Measurements from ENCODE around the gene NFATC2IP. TPM values are rescaled to one million over a fixed set of nuclear protein-coding genes. Genes with fewer than 3 reads are reported as not detected.
"Not testable (repeated sequence)": the region's sequence is repeated elsewhere in the genome, so short reads cannot be mapped to it uniquely, and the experiment has no call there.

NFATC2IP gene
- total RNA-seq, 5 donors from 2014 or later (not counting 1 experiment from before 2014, with no cell fraction given) = 78.5 to 111 (median 100) TPM

DNA sequence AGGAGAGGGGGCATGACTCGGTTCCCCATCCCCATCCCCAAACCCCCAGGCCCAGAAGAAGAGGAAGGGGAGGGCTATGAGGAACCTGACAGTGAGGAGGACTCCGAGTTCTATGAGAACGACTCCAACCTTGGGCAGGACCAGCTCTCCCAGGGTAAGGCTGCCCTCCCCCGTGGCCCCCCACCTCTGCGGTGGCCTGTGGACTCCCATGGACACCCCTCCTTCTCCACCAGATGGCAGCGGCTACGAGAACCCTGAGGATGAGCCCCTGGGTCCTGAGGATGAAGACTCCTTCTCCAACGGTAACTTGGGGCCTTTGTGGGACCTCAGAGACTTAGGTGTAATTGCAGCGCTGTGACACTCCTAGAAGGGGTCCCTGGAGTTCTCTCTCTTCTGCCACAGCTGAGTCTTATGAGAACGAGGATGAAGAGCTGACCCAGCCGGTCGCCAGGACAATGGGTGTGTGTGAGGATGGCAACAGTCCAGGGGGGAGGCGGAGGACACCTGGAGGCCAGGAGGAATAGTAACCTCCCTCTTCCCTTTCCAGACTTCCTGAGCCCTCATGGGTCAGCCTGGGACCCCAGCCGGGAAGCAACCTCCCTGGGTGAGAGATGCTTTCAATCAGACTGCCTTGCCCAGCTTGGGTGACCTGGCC is 13.4 kb upstream of the NFATC2IP start:
- WGBS (ENCODE audit: insufficient coverage) = 90% methylated on average over 5 of the region's 14 CpGs
- DNase-seq (no peak), ATAC-seq (replicated peaks in 1 of 4) (no peak)
- H3K36me3 ChIP-seq (ENCODE audit: control insufficient read depth in 2 of 2, extremely low read depth in 1 of 2, insufficient read depth in 1 of 2, low read length in 1 of 2) = peaks cover 0 to 2% of the 10 kb centered on the region in 2 donors
- no peaks in the 10 kb centered on the region for H3K36me3 Mint-ChIP-seq
- H3K4me3 ChIP-seq (ENCODE audit: control insufficient read depth in 1 of 2, extremely low read depth in 1 of 2, low read length in 1 of 2) = no peak overlapping the region
- no peak overlapping the region for H3K4me3 Mint-ChIP-seq
- no peaks in the 10 kb centered on the region for H3K9me3 Mint-ChIP-seq
- peaks cover 10 to 24% (median 16%) of the 10 kb centered on the region in 3 donors for H3K4me1 Mint-ChIP-seq
- no peaks in the 10 kb centered on the region for H3K27me3 Mint-ChIP-seq
- H3K4me1 ChIP-seq (ENCODE audit: control insufficient read depth in 1 of 2, extremely low read depth in 1 of 2, insufficient read depth in 2 of 2, low read length in 2 of 2) = peaks cover 2 to 16% of the 10 kb centered on the region in 2 experiments
- POLR2A ChIA-PET = interaction anchor here in 1 of 2 donors (0.6 kb wide), 1 partner anchor 23 kb away, joined by 3 read pairs; no protein-coding TSS in a partner anchor
- no peak overlapping the region for H3K27ac ChIP-seq (ENCODE audit: low read length)
- no peak overlapping the region for H3K27ac Mint-ChIP-seq
- no peaks in the 10 kb centered on the region for H3K27me3 ChIP-seq (replicated peaks in 1 of 2; ENCODE audit: control insufficient read depth in 2 of 2, extremely low read depth in 1 of 2, insufficient read depth in 2 of 2, low read length in 1 of 2)
- H3K9me3 ChIP-seq = no peaks in the 10 kb centered on the region
- CTCF ChIA-PET = interaction anchor here in 1 of 2 donors (1.4 kb wide), 1 partner anchor 13 kb away, joined by 5 read pairs; the partner anchor contains the start of gene NFATC2IP

GRCh38 chr16:28938721-28939120 is 12.0 kb upstream of the NFATC2IP start:
- POLR2A ChIA-PET = no interaction called here
- DNase-seq (no peak), ATAC-seq (replicated peaks in 1 of 4) (no peak)
- no peaks in the 10 kb centered on the region for H3K27me3 ChIP-seq (replicated peaks in 1 of 2; ENCODE audit: control insufficient read depth in 2 of 2, extremely low read depth in 1 of 2, insufficient read depth in 2 of 2, low read length in 1 of 2)
- Mint-ChIP-seq H3K27me3 (no peaks in the 10 kb centered on the region), H3K9me3 (no peaks in the 10 kb centered on the region), H3K27ac (no peak overlapping the region), H3K36me3 (no peaks in the 10 kb centered on the region), H3K4me1 (peaks cover 10 to 22% (median 16%) of the 10 kb centered on the region in 3 donors), H3K4me3 (no peak overlapping the region)
- H3K9me3 ChIP-seq = no peaks in the 10 kb centered on the region
- 100% methylated on average over 3 of the region's 7 CpGs for WGBS (ENCODE audit: insufficient coverage)
- no peaks in the 10 kb centered on the region for H3K36me3 ChIP-seq (ENCODE audit: control insufficient read depth in 2 of 2, extremely low read depth in 1 of 2, insufficient read depth in 1 of 2, low read length in 1 of 2)
- H3K4me1 ChIP-seq (ENCODE audit: control insufficient read depth in 1 of 2, extremely low read depth in 1 of 2, insufficient read depth in 2 of 2, low read length in 2 of 2) = peaks cover 2 to 16% of the 10 kb centered on the region in 2 experiments
- CTCF ChIA-PET = interaction anchor here in 1 of 2 donors (1.4 kb wide), 1 partner anchor 10 kb away, joined by 3 read pairs; no protein-coding TSS in a partner anchor
- no peak overlapping the region for H3K4me3 ChIP-seq (ENCODE audit: control insufficient read depth in 1 of 2, extremely low read depth in 1 of 2, low read length in 1 of 2)
- no peak overlapping the region for H3K27ac ChIP-seq (ENCODE audit: low read length)

DNA sequence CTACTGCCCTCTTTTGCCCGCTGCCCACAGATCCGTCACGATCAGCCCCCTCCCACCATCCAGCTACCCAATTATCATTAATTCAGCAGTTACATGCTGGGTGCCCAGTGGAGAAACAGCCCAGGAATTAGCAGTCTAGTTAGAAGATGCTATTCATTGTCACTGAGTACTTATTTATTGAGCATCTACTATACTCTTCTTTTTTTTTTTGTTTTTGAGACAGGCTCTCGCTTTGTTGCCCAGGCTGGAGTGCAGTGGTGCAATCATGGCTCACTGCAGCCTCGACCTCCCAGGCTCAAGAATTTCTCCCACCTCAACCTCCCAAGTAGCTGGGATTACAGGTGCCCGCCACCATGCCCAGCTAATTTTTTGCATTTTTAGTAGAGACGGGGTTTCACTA is 10.9 kb upstream of the NFATC2IP start:
- peaks cover 10 to 21% (median 16%) of the 10 kb centered on the region in 3 donors for H3K4me1 Mint-ChIP-seq
- CTCF ChIA-PET = interaction anchor here in 1 of 2 donors (1.4 kb wide), 1 partner anchor 9 kb away, joined by 3 read pairs; no protein-coding TSS in a partner anchor
- H3K4me3 Mint-ChIP-seq; H3K9me3 ChIP-seq; DNase-seq; H3K36me3 ChIP-seq (ENCODE audit: control insufficient read depth in 2 of 2, extremely low read depth in 1 of 2, insufficient read depth in 1 of 2, low read length in 1 of 2); H3K27ac Mint-ChIP-seq; H3K27me3 Mint-ChIP-seq; ATAC-seq (replicated peaks in 1 of 4); H3K27ac ChIP-seq (ENCODE audit: low read length); H3K27me3 ChIP-seq (replicated peaks in 1 of 2; ENCODE audit: control insufficient read depth in 2 of 2, extremely low read depth in 1 of 2, insufficient read depth in 2 of 2, low read length in 1 of 2); H3K36me3 Mint-ChIP-seq; H3K4me3 ChIP-seq (ENCODE audit: control insufficient read depth in 1 of 2, extremely low read depth in 1 of 2, low read length in 1 of 2); H3K9me3 Mint-ChIP-seq: not testable (repeated sequence)
- POLR2A ChIA-PET = interaction anchor here in 1 of 2 donors (0.6 kb wide), 1 partner anchor 1711 kb away, joined by 7 read pairs; no protein-coding TSS in a partner anchor
- WGBS (ENCODE audit: insufficient coverage) = 68% methylated on average over 3 of the region's 7 CpGs
- peaks cover 2 to 16% of the 10 kb centered on the region in 2 experiments for H3K4me1 ChIP-seq (ENCODE audit: control insufficient read depth in 1 of 2, extremely low read depth in 1 of 2, insufficient read depth in 2 of 2, low read length in 2 of 2)

DNA sequence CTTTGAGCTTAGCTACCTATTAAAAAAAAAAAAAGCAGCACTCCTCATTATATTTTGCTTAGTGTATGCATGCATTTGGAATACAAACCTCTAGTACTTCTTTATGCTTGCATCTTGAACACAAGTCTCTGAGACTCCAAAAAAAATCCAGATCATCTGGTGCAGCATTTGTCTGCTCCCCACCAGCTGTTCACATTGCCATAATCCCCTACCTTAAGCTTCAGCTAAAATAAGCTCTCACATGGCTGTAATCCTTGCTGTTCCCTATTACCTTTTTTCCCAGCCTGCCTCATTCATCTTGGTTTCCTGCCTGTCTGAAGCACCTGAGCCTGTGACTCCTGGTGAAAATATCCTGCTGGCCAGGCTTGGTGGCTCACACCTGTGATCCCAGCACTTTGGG is 7.5 kb upstream of the NFATC2IP start:
- Mint-ChIP-seq H3K4me3 (no peak overlapping the region), H3K36me3 (no peaks in the 10 kb centered on the region), H3K4me1 (peaks cover 7 to 11% (median 9%) of the 10 kb centered on the region in 3 donors), H3K27me3 (no peaks in the 10 kb centered on the region), H3K27ac (no peak overlapping the region), H3K9me3 (no peaks in the 10 kb centered on the region)
- ATAC-seq (replicated peaks in 1 of 4) (no peak), DNase-seq (no peak)
- ChIA-PET CTCF (interaction anchor here in 1 of 2 donors (2.6 kb wide), 1 partner anchor 69 kb away, joined by 8 read pairs; no protein-coding TSS in a partner anchor), POLR2A (interaction anchor here in 1 of 2 donors (0.6 kb wide), 1 partner anchor 71 kb away, joined by 3 read pairs; no protein-coding TSS in a partner anchor)
- H3K9me3 ChIP-seq = no peaks in the 10 kb centered on the region
- H3K4me1 ChIP-seq (ENCODE audit: control insufficient read depth in 1 of 2, extremely low read depth in 1 of 2, insufficient read depth in 2 of 2, low read length in 2 of 2) = peaks cover 0 to 10% of the 10 kb centered on the region in 2 experiments
- no peak overlapping the region for H3K27ac ChIP-seq (ENCODE audit: low read length)
- no peaks in the 10 kb centered on the region for H3K36me3 ChIP-seq (ENCODE audit: control insufficient read depth in 2 of 2, extremely low read depth in 1 of 2, insufficient read depth in 1 of 2, low read length in 1 of 2)
- H3K4me3 ChIP-seq (ENCODE audit: control insufficient read depth in 1 of 2, extremely low read depth in 1 of 2, low read length in 1 of 2) = no peak overlapping the region
- no peaks in the 10 kb centered on the region for H3K27me3 ChIP-seq (replicated peaks in 1 of 2; ENCODE audit: control insufficient read depth in 2 of 2, extremely low read depth in 1 of 2, insufficient read depth in 2 of 2, low read length in 1 of 2)

DNA sequence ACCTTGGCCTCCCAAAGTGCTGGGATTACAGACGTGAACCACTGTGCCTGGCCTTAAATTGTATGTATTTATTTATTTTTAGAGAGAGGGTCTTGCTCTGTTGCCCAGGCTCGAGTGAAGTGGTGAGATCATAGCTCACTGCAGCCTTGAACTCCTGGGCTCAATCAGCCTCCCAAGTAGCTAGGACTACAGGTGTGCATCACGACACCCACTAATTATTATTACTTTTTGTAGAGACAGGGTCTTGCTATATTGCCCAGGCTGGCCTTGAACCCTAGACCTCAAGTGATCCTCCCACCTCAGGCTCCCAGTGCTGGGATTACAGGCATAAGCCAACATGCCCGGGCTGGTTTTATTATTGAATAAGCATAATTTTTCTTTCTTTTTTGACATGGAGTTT is 4.1 kb upstream of the NFATC2IP start:
- ChIA-PET CTCF (no interaction called here), POLR2A (no interaction called here)
- peaks cover 1 to 21% of the 10 kb centered on the region in 2 experiments for H3K4me1 ChIP-seq (ENCODE audit: control insufficient read depth in 1 of 2, extremely low read depth in 1 of 2, insufficient read depth in 2 of 2, low read length in 2 of 2)
- H3K36me3 ChIP-seq (ENCODE audit: control insufficient read depth in 2 of 2, extremely low read depth in 1 of 2, insufficient read depth in 1 of 2, low read length in 1 of 2) = no peaks in the 10 kb centered on the region
- Mint-ChIP-seq H3K36me3 (peaks cover 3% of the 10 kb centered on the region), H3K27me3 (no peaks in the 10 kb centered on the region), H3K4me3 (no peak overlapping the region), H3K4me1 (peaks cover 17 to 27% (median 18%) of the 10 kb centered on the region in 3 donors), H3K9me3 (no peaks in the 10 kb centered on the region), H3K27ac (no peak overlapping the region)
- ATAC-seq (replicated peaks in 1 of 4) = no peak
- no peak overlapping the region for H3K27ac ChIP-seq (ENCODE audit: low read length)
- DNase-seq = no peak
- no peak overlapping the region for H3K4me3 ChIP-seq (ENCODE audit: control insufficient read depth in 1 of 2, extremely low read depth in 1 of 2, low read length in 1 of 2)
- no peaks in the 10 kb centered on the region for H3K27me3 ChIP-seq (replicated peaks in 1 of 2; ENCODE audit: control insufficient read depth in 2 of 2, extremely low read depth in 1 of 2, insufficient read depth in 2 of 2, low read length in 1 of 2)
- no peaks in the 10 kb centered on the region for H3K9me3 ChIP-seq
- WGBS (ENCODE audit: insufficient coverage) = no CpG with 5 or more reads among the region's 4 CpGs

- Mint-ChIP-seq H3K9me3 (no peaks in the 10 kb centered on the region), H3K4me3 (peak overlapping the region; percentile 92 to 96 (median 96)), H3K36me3 (peaks cover 22% of the 10 kb centered on the region), H3K4me1 (peaks cover 32 to 36% (median 33%) of the 10 kb centered on the region in 3 donors), H3K27ac (peak overlapping the region; percentile 66 to 84), H3K27me3 (no peaks in the 10 kb centered on the region)
- Histone ChIP-seq H3K36me3 (ENCODE audit: control insufficient read depth in 2 of 2, extremely low read depth in 1 of 2, insufficient read depth in 1 of 2, low read length in 1 of 2) (peaks cover 6 to 41% of the 10 kb centered on the region in 2 donors), H3K27ac (ENCODE audit: low read length) (no peak overlapping the region), H3K27me3 (replicated peaks in 1 of 2; ENCODE audit: control insufficient read depth in 2 of 2, extremely low read depth in 1 of 2, insufficient read depth in 2 of 2, low read length in 1 of 2) (no peaks in the 10 kb centered on the region), H3K4me3 (ENCODE audit: control insufficient read depth in 1 of 2, extremely low read depth in 1 of 2, low read length in 1 of 2) (peak overlapping the region; percentile 73 to 74), H3K9me3 (no peaks in the 10 kb centered on the region), H3K4me1 (ENCODE audit: control insufficient read depth in 1 of 2, extremely low read depth in 1 of 2, insufficient read depth in 2 of 2, low read length in 2 of 2) (peaks cover 10 to 32% of the 10 kb centered on the region in 2 experiments)
- ChIA-PET CTCF (interaction anchor here in 1 of 2 donors (0.5 kb wide), 1 partner anchor 728 kb away, joined by 4 read pairs; no protein-coding TSS in a partner anchor), POLR2A (no interaction called here)
- no peak for ATAC-seq (replicated peaks in 1 of 4)
- 2% methylated on average over 16 of the region's 17 CpGs for WGBS (ENCODE audit: insufficient coverage)
- peak in 1 of 35 experiments; percentile 4 for DNase-seq
Observed at GRCh38 chr16:28951410-28951943, 740 bp downstream of the NFATC2IP start.

All from T-cell (primary cell).